GM10847 (cell line): ENCODE measurements around the gene PIGR.
A peak's percentile ranks its signal among the peaks of the same experiment; 100 is the strongest.

Source experiments
- POLR2A ChIP-seq: IDR thresholded peaks from 2 replicates; pipeline ENCODE4 v1.6.1; 2011; ENCODE audit not compliant: insufficient read length; ENCODE audit errors: extremely low read depth

PIGR gene

DNA sequence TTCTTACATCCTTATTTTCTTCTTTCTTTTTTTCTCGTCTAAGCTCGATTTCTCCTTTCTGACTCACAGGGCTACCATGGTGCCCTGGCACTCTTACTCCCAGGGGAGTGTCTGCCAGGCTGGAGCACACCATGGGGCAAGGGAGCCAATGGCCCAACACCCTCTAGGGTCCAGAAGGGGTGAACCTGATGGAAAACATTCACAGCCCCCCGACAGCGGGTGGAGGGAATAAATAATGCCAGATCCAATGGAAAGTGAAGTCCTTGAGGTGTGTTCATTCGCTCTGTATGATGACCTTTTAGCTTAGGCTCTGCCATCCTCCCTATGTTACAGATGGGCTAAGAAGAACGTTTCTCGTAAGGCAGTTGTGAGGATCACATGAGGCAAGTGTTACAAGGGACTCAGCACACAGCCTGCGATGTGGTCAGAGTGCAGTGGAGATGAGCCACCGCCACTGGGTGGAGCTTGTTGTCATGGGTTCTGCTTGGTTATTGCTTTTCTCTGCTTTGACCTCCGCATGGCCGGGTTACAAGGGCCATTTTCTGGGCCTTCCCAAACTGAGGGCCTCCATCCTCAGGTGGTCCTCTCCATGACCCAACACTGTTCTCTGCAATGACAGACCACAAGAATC is 21.0 kb downstream of the PIGR start:
- peak; percentile 18 for TF ChIP-seq POLR2A

DNA sequence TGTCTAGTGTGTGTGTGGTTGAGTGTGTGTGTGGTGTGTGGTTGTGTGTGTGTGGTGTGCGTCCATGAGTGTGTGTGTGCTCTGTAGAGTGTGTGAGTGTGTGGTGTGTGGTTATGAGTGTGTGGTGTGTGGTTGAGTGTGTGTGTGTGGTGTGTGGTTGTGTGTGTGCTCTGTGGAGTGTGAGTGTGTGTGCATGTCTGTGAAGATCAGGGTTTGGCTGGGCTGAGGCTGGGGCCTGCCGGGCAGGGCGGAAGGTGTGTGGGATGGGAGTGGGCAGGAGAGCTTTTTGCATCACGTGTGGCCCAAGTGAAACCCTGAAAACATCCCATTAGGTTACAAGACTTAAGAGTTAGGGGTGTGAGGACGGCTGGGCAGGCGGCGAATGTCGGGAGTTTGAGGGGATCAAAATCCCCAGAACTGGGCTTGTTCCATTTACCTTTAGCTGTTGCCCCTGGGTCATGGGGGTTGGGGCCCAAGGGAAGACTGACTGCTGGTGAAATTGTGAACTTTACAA is 21.6 kb downstream of the PIGR start:
- peak; percentile 13 for TF ChIP-seq POLR2A

DNA sequence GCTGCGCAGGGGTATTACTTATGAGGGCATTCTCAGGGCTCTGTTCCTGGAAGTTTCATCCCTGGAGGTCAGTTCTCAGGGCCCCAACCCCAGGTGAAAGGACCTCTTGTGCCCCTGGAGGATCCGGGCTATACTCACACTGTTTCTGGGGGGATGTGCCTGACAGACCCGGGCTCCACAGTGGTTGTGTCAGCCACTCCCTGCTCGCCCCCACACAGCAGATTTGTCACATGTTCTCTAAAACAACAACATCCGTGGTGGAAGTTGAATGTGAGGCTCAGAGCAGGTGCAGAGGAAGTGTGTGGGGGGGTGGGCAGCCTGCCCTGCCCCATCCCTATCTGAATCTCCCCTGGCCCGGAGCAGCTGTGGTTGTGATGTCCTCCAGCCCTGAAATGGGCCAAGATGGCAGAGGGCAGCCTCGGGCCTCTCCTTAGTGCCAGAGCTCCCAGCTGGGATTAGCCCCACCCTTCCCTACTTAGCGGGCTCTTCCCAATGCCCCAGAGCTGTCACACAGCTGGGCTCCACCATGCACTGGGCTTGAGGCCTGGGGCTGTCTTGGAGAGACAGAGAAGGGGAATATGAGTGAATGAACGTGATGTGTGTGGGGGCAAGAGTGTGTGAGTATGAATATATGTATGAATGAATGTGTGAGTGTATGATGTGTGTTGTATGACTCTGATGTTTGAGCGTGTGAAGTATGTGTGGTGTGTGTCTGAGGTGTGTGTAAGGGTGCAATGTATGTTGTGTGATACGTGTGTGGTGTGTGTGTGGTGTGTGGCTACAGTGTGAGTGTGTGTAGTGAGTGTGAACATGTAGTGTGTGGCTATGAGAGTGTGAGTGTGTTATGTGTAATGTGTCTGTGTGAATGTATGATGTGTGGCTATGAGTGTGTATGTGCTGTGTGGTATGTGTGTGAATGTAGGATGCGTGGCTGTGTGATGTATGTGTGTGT is 23.0 kb downstream of the PIGR start:
- TF ChIP-seq POLR2A, result peak; percentile 36

- TF ChIP-seq POLR2A, result no peak
Measured at GRCh38 chr1:206922524-206922923, 23.7 kb downstream of the PIGR start.

- TF ChIP-seq POLR2A, result no peak
Measured at GRCh38 chr1:206921772-206922265, 24.4 kb downstream of the PIGR start, which contains the start of gene FCMR. TSS of gene FCMR (minus strand) at chr1:206921941. CDS start at chr1:206921854, 87 bp downstream.

- TF ChIP-seq POLR2A, result no peak
Measured at GRCh38 chr1:206918076-206918475, 28.2 kb downstream of the PIGR start.

DNA sequence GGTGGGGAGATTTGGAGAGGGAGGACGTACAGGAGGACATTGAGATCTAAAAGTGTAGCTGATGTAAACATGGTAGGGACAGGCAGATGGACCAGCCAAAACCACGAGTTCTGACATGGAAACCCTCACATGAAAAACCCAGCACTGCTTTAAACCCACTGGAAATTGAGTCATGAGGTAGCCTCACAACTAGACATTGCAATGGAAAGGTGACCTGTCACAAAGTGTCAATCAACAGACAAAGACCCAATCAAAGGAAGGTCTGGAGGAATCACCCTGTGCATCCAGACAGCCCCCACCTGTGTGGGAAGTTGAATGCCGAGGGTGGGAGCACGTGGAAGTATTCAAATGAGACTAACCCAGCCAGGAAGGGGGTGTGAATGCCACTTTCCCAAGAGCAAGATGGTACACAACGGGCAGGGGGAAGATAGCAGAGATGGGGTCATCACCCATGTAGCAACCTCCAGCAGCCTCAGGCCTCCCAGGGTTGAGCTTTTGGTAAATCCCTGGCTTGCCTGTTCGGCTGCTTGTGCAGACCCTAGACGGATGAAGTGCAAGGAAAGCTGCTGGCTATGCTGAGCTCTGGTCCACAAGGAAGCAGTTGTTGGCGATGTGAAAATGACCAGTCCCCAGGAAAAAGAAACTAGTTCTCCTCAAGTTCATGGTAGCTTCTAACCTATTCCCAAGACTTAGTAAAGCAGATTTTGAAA is 30.1 kb downstream of the PIGR start:
- TF ChIP-seq POLR2A, result no peak

GRCh38 chr1:206915030-206915735 is 31.1 kb downstream of the PIGR start:
- no peak for TF ChIP-seq POLR2A

- TF ChIP-seq POLR2A, result no peak
Measured at GRCh38 chr1:206913766-206914537, 32.3 kb downstream of the PIGR start.

DNA sequence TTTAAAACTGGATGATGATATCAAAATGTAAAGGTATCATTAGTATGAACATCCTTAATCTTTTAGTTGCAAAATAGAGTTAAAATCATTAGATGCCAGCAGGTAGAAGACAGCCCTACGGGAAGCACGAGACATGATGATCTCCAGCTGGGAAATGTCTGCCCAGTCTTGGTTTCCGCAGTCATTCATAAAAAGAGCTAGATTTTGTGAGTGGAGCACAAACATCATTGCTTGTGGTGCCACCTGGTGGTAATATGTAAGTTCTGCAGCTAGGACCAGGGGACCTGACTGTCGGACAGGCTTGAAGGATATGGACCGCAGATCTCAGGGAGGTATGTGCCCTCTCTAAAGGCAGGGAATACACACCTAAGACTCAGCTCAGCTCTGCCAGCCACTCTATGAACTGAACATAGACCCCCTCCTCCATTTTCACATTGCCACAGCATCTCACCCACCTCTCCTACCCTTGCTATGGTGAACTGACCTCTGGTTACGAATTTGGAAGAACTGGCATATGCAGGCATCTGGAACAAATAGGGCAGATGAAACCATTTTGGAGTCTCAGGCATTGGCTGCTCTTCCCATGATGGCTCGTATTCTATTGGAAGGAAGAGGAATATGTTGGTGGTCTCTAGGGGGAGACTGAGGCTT is 33.7 kb downstream of the PIGR start:
- TF ChIP-seq POLR2A, result no peak

DNA sequence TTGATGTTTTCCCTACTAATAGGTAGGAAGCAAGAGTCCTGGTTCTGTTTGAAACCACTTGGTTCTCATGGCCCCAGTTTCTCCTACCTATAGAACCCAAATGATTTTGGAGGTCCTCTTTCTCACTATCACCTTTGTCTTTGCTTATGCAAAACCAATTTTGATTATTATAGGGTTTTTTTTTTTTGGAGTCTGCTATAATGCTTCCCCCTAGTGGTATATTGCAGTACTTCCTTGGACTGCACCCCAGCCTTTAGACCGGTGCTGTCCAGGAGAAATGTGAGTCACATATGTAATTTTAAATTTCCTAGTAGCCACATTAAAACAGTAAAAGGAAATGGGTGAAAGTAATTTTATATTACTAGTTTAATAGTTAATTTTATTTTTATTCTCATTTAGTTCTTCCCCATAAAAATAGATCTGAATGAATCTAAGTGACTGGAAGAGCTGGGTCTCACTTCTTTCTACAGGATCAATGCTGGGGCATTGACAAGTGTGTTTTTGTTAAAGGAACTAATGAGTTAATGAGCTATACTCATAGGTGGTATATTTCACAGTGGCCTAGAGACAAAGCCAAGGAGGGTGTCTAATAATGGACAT is 35.1 kb downstream of the PIGR start:
- no peak for TF ChIP-seq POLR2A

DNA sequence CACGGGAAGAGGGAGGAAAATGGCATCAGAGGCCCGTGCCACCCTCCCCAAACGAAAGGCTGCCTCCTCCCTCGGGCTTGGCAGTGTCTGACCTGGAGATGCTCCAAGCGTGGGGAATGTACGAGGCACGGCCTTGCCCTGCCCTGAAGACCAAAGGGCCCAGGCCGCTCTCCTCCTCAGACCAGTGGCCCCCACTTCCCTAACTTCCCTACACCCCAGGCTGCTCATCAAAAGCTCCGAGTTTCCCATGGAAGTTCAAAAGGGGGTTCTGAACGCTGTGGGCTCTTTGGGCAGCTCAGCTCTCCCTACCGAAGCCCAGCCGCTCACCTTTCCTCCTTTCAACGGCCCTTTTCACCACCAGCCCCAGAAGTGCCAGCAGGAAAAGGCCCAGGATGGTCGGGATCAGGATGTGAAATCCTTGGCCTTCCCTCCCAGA is 36.4 kb downstream of the PIGR start:
- no peak for TF ChIP-seq POLR2A

- no peak for TF ChIP-seq POLR2A
Measured at GRCh38 chr1:206909161-206909882, 36.9 kb downstream of the PIGR start.

DNA sequence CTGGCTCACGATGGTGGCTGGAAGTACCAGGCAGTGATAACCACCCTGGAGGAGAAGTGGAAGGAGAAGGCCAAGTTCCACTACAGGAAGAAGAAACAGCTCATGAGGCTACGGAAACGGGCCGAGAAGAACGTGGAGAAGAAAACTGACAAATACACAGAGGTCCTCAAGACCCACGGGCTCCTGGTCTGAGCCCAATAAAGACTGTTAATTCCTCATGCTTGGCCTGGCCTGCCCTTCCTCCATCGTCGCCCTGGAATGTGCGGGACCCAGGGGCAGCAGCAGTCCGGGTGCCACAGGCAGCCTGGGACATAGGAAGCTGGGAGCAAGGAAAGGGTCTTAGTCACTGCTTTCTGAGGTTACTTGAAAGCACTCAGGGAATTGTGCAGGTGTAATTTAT is 38.2 kb downstream of the PIGR start:
- no peak for TF ChIP-seq POLR2A
